HCT116 (cell line): ENCODE results near the gene FBXL3. TPM values are rescaled to one million over a fixed set of nuclear protein-coding genes. Genes with fewer than 3 reads are reported as not detected.

Source experiments
- ATAC-seq: fragments of 200-7000 bp; cut with Tn5 transposase; 2 replicates; pipeline ENCODE4 v1.9.1; 2020; ENCODE audit warnings: mild to moderate bottlenecking, moderate library complexity
- BruUV-seq: library from RNA; stranded (reverse); fragments of 400-500 nt; replicated peaks from 2 replicates; lab custom pipeline; 2021; lab: Mats Ljungman, UMichigan
- CTCF ChIA-PET: fragments of 300-600 bp; sonication (Branson Sonifier 250); formaldehyde crosslinking; loops from one replicate; lab custom pipeline; 2021; ENCODE audit warnings: antibody characterized with exemption; lab: Charles Lee
- POLR2A ChIA-PET: fragments of 300-600, 350-600 bp; sonication (Branson Sonifier 250); formaldehyde crosslinking; loops from one replicate; lab custom pipeline; 2021; ENCODE audit warnings: antibody characterized with exemption; lab: Charles Lee
- RAD21 ChIA-PET, 2 experiments: fragments of 300-600 bp; sonication (Branson Sonifier 250); formaldehyde crosslinking; loops; one replicate each; lab custom pipeline; 2023; ENCODE audit warnings: low total read pairs in 2 of 2; ENCODE audit not compliant: uncharacterized antibody in 2 of 2, unreplicated experiment in 2 of 2, low non-redundant PET in 1 of 2; lab: Charles Lee
- DNase-seq: peaks from one replicate; pipeline ENCODE4 v3.0.0-alpha.2; 2010; ENCODE audit warnings: low read depth, low spot score
- H2AFZ ChIP-seq: fragments of 200-600 bp; shearing (Covaris generic), sonication (generic); 2 replicates; pipeline ENCODE4 v1.6.1; 2017; ENCODE audit warnings: low read depth, mixed run types, mixed read lengths, antibody characterized with exemption, low read length; ENCODE audit not compliant: poor library complexity, severe bottlenecking
- H3K27ac ChIP-seq: 2 replicates; pipeline ENCODE4 v1.5.1; 2012; ENCODE audit warnings: low read depth, low read length
- H3K27me3 ChIP-seq: fragments of 200-600 bp; sonication (generic); 2 replicates; pipeline ENCODE4 v1.6.1; 2016; ENCODE audit warnings: mixed run types, low read length, mixed read lengths; ENCODE audit not compliant: insufficient read depth
- H3K36me3 ChIP-seq, 2 experiments: fragments of 200-500 bp in 1 of 2; fragments of 200-600 bp in 1 of 2; sonication (Bioruptor generic) in 1 of 2; sonication (generic) in 1 of 2; 2 replicates each; pipeline versions ENCODE4 v1.5.1 to v1.6.1; 2014 to 2016; ENCODE audit warnings: low read length in 2 of 2, inconsistent platforms in 1 of 2, mixed read lengths in 1 of 2, mixed run types in 1 of 2; ENCODE audit not compliant: insufficient read depth in 2 of 2, control insufficient read depth in 1 of 2
- H3K4me1 ChIP-seq, 2 experiments: fragments of 200-600 bp in 1 of 2; sonication (generic) in 1 of 2; 2 replicates each; pipeline versions ENCODE4 v1.5.1 to v1.6.1; 2012 to 2017; ENCODE audit warnings: low read length in 2 of 2, inconsistent platforms in 1 of 2, mild to moderate bottlenecking in 1 of 2, mixed read lengths in 1 of 2, mixed run types in 1 of 2, moderate library complexity in 1 of 2; ENCODE audit not compliant: insufficient read depth in 2 of 2, control insufficient read depth in 1 of 2
- H3K4me2 ChIP-seq: fragments of 200-600 bp; sonication (generic); 2 replicates; pipeline ENCODE4 v1.6.1; 2017; ENCODE audit warnings: mixed run types, low read length, mixed read lengths
- H3K4me3 ChIP-seq, 2 experiments: fragments of 200-600 bp in 1 of 2; sonication (generic) in 1 of 2; replicated peaks in 1 of 2; 2 replicates each; pipeline ENCODE4 v1.5.1; 2011 to 2016; ENCODE audit warnings: low read length in 2 of 2, control low read depth in 1 of 2, low read depth in 1 of 2, mild to moderate bottlenecking in 1 of 2, mixed read lengths in 1 of 2, mixed run types in 1 of 2
- H3K79me2 ChIP-seq: fragments of 200-600 bp; sonication (generic); 2 replicates; pipeline ENCODE4 v1.6.1; 2017; ENCODE audit warnings: mild to moderate bottlenecking, mixed run types, low read length, moderate library complexity, mixed read lengths; ENCODE audit not compliant: insufficient read depth
- H3K9ac ChIP-seq: fragments of 200-600 bp; sonication (generic); 2 replicates; pipeline ENCODE4 v1.6.1; 2016; ENCODE audit warnings: low read length, mixed read lengths
- H3K9me2 ChIP-seq: fragments of 200-600 bp; sonication (generic), shearing (Covaris generic); 2 replicates; pipeline ENCODE4 v1.6.1; 2017; ENCODE audit warnings: mixed run types, mild to moderate bottlenecking, moderate library complexity; ENCODE audit not compliant: insufficient read depth
- H3K9me3 ChIP-seq, 2 experiments: fragments of 200-500 bp in 1 of 2; fragments of 200-600 bp in 1 of 2; sonication (Bioruptor generic) in 1 of 2; sonication (generic) in 1 of 2; 2 replicates each; pipeline ENCODE4 v1.6.1; 2014 to 2017; ENCODE audit warnings: low read length in 2 of 2, mixed read lengths in 2 of 2, inconsistent platforms in 1 of 2, low read depth in 1 of 2, mild to moderate bottlenecking in 1 of 2, mixed run types in 1 of 2, moderate library complexity in 1 of 2; ENCODE audit not compliant: control insufficient read depth in 1 of 2, insufficient read depth in 1 of 2
- H4K20me1 ChIP-seq: fragments of 200-600 bp; sonication (generic), shearing (Covaris generic); 2 replicates; pipeline ENCODE4 v1.6.1; 2017; ENCODE audit warnings: mixed run types, mild to moderate bottlenecking, moderate library complexity; ENCODE audit not compliant: insufficient read depth
- CBX3 ChIP-seq: IDR thresholded peaks from 2 replicates; pipeline ENCODE4 v1.6.1; 2012; ENCODE audit warnings: low read depth
- CEBPB ChIP-seq: IDR thresholded peaks from 2 replicates; pipeline ENCODE4 v1.6.1; 2012; ENCODE audit warnings: low read depth
- EGR1 ChIP-seq: IDR thresholded peaks from 2 replicates; pipeline ENCODE4 v1.6.1; 2012; ENCODE audit warnings: low read depth
- ELF1 ChIP-seq: IDR thresholded peaks from 2 replicates; pipeline ENCODE4 v1.6.1; 2012; ENCODE audit warnings: low read depth, borderline replicate concordance
- EZH2 ChIP-seq: fragments of 200-600 bp; sonication (generic); IDR thresholded peaks from 2 replicates; pipeline ENCODE4 v1.6.1; 2017; ENCODE audit warnings: antibody characterized with exemption, mixed run types
- EZH2phosphoT487 ChIP-seq: fragments of 200-600 bp; IDR thresholded peaks from 2 replicates; pipeline ENCODE4 v1.6.1; 2018; ENCODE audit warnings: antibody characterized with exemption, borderline replicate concordance
- FOSL1 ChIP-seq: IDR thresholded peaks from 2 replicates; pipeline ENCODE4 v1.6.1; 2012; ENCODE audit warnings: low read depth
- JUND ChIP-seq: IDR thresholded peaks from 2 replicates; pipeline ENCODE4 v1.6.1; 2012
- RAD21 ChIP-seq: IDR thresholded peaks from 2 replicates; pipeline ENCODE4 v1.6.1; 2012; ENCODE audit warnings: low read depth, mild to moderate bottlenecking
- SIN3A ChIP-seq: IDR thresholded peaks from 2 replicates; pipeline ENCODE4 v1.6.1; 2012; ENCODE audit warnings: low read depth
- SP1 ChIP-seq: IDR thresholded peaks from 2 replicates; pipeline ENCODE4 v1.6.1; 2012; ENCODE audit warnings: low read depth
- SRF ChIP-seq: IDR thresholded peaks from 2 replicates; pipeline ENCODE4 v1.6.1; 2012; ENCODE audit warnings: low read depth
- TCF7L2 ChIP-seq: IDR thresholded peaks from 2 replicates; pipeline ENCODE4 v1.7.0; 2011; ENCODE audit warnings: borderline replicate concordance, inconsistent platforms; ENCODE audit not compliant: insufficient read depth, insufficient read length; ENCODE audit errors: extremely low read depth
- YY1 ChIP-seq: IDR thresholded peaks from 2 replicates; pipeline ENCODE4 v1.6.1; 2011; ENCODE audit warnings: low read length, low read depth, moderate library complexity, mild to moderate bottlenecking; ENCODE audit not compliant: insufficient replicate concordance; ENCODE audit errors: extremely low read depth
- ZFX ChIP-seq: fragments of 450-650 bp; IDR thresholded peaks from 2 replicates; pipeline ENCODE4 v1.6.1; 2017
- ZNF274 ChIP-seq: fragments of 200-500 bp; sonication (Bioruptor generic); IDR thresholded peaks from 2 replicates; pipeline ENCODE4 v1.6.1; 2014; ENCODE audit warnings: mild to moderate bottlenecking, low read depth, low read length, inconsistent platforms
- intact Hi-C: fragments of 100-400 bp; cut with micrococcal nuclease; formaldehyde crosslinking; loops from 2 replicates; pipeline ENCODE4 v1.10.0; 2022
- total RNA-seq: library from RNA; stranded (reverse); gene quantifications from one replicate; pipeline ENCODE4 v1.2.1, GENCODE V29; 2021; ENCODE audit not compliant: unreplicated experiment
- TF ChIP-seq, protein P1 (sequence below): IDR thresholded peaks from 2 replicates; pipeline ENCODE4 v1.6.1; 2011; ENCODE audit warnings: mild to moderate bottlenecking, low read length, moderate library complexity; ENCODE audit not compliant: insufficient replicate concordance; ENCODE audit errors: extremely low read depth
- TF ChIP-seq, protein P2 (sequence below): IDR thresholded peaks from 2 replicates; pipeline ENCODE4 v1.6.1; 2012; ENCODE audit warnings: low read depth
- TF ChIP-seq, protein P3 (sequence below): IDR thresholded peaks from 2 replicates; pipeline ENCODE4 v1.6.1; 2012

FBXL3 gene
- total RNA-seq, 1 experiment from 2014 or later, result 24.0 TPM

DNA sequence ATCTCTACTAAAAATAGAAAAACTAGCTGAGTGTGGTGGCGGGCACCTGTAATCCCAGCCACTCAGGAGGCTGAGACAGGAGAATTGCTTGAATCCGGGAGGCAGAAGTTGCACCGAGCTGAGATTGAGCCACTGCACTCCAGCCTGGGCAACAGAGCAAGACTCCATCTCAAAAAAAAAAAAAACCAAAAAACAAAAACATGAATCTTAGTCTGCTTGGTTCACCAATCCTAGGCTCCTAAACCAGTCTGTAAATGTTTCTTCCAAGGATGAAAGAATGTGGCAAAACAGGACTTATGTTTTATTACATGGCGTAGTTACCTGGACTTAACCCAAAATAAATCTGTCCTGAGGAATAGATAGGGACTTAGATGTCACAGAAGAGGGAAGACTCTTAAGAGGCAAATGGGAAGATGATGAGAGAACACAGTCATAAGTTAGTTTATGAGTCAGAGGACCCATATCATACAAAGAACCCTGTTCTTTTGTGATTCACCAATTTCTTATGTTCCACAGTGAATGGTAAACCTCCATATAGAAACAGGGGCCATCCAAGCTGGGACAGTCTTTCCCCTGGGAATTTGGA lies 6.9 kb upstream of the FBXL3 start:
- no peak for DNase-seq
- ChIA-PET CTCF (no interaction called here), RAD21 (no interaction called here), POLR2A (no interaction called here)
- no peak overlapping the region for H2AFZ ChIP-seq
- no peaks in the 10 kb centered on the region for H4K20me1 ChIP-seq
- TF ChIP-seq SP1 (no peak), RAD21 (no peak), EZH2 (no peak), FOSL1 (no peak), SRF (no peak), ZNF274 (no peak), EGR1 (no peak), SIN3A (no peak), YY1 (no peak), TCF7L2 (no peak), ZFX (no peak), ELF1 (no peak), CEBPB (no peak), EZH2phosphoT487 (no peak), CBX3 (no peak), JUND (no peak)
- TF ChIP-seq, protein P1, sequence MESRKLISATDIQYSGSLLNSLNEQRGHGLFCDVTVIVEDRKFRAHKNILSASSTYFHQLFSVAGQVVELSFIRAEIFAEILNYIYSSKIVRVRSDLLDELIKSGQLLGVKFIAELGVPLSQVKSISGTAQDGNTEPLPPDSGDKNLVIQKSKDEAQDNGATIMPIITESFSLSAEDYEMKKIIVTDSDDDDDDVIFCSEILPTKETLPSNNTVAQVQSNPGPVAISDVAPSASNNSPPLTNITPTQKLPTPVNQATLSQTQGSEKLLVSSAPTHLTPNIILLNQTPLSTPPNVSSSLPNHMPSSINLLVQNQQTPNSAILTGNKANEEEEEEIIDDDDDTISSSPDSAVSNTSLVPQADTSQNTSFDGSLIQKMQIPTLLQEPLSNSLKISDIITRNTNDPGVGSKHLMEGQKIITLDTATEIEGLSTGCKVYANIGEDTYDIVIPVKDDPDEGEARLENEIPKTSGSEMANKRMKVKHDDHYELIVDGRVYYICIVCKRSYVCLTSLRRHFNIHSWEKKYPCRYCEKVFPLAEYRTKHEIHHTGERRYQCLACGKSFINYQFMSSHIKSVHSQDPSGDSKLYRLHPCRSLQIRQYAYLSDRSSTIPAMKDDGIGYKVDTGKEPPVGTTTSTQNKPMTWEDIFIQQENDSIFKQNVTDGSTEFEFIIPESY, result no peak
- TF ChIP-seq, protein P2, sequence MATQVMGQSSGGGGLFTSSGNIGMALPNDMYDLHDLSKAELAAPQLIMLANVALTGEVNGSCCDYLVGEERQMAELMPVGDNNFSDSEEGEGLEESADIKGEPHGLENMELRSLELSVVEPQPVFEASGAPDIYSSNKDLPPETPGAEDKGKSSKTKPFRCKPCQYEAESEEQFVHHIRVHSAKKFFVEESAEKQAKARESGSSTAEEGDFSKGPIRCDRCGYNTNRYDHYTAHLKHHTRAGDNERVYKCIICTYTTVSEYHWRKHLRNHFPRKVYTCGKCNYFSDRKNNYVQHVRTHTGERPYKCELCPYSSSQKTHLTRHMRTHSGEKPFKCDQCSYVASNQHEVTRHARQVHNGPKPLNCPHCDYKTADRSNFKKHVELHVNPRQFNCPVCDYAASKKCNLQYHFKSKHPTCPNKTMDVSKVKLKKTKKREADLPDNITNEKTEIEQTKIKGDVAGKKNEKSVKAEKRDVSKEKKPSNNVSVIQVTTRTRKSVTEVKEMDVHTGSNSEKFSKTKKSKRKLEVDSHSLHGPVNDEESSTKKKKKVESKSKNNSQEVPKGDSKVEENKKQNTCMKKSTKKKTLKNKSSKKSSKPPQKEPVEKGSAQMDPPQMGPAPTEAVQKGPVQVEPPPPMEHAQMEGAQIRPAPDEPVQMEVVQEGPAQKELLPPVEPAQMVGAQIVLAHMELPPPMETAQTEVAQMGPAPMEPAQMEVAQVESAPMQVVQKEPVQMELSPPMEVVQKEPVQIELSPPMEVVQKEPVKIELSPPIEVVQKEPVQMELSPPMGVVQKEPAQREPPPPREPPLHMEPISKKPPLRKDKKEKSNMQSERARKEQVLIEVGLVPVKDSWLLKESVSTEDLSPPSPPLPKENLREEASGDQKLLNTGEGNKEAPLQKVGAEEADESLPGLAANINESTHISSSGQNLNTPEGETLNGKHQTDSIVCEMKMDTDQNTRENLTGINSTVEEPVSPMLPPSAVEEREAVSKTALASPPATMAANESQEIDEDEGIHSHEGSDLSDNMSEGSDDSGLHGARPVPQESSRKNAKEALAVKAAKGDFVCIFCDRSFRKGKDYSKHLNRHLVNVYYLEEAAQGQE, result no peak
- TF ChIP-seq, protein P3, sequence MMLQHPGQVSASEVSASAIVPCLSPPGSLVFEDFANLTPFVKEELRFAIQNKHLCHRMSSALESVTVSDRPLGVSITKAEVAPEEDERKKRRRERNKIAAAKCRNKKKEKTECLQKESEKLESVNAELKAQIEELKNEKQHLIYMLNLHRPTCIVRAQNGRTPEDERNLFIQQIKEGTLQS, result no peak
- H3K4me3 ChIP-seq, result no peak overlapping the region
- no peak overlapping the region for H3K4me2 ChIP-seq
- no peak overlapping the region for H3K9ac ChIP-seq
- H3K9me2 ChIP-seq, result no peaks in the 10 kb centered on the region
- intact Hi-C loops, result no loop called here
- H3K9me3 ChIP-seq, result no peaks in the 10 kb centered on the region
- H3K79me2 ChIP-seq, result no peaks in the 10 kb centered on the region
- H3K27ac ChIP-seq, result no peak overlapping the region
- H3K4me1 ChIP-seq, result no peaks in the 10 kb centered on the region
- no TSS peak for BruUV-seq
- no peak for ATAC-seq
- H3K27me3 ChIP-seq, result no peaks in the 10 kb centered on the region
- no peaks in the 10 kb centered on the region for H3K36me3 ChIP-seq
